Neuron (in vitro differentiated cells): Measurements from ENCODE around the gene MUC15.
"Not testable (repeated sequence)": the region's sequence is repeated elsewhere in the genome, so short reads cannot be mapped to it uniquely, and the experiment has no call there.

Source experiments
- H2AFZ ChIP-seq: one replicate; pipeline ENCODE4 v1.6.1; 2013; ENCODE audit warnings: low read depth, mild to moderate bottlenecking, inconsistent platforms, low read length, moderate library complexity
- H3K27me3 ChIP-seq: one replicate; pipeline ENCODE4 v1.6.1; 2013; ENCODE audit warnings: low read length; ENCODE audit not compliant: insufficient read depth
- H3K36me3 ChIP-seq: one replicate; pipeline ENCODE4 v1.6.1; 2013; ENCODE audit warnings: low read length; ENCODE audit not compliant: insufficient read depth
- H3K4me1 ChIP-seq: one replicate; pipeline ENCODE4 v1.6.1; 2013; ENCODE audit warnings: low read length; ENCODE audit not compliant: insufficient read depth
- H3K4me3 ChIP-seq: 2 replicates; pipeline ENCODE4 v1.5.1; 2013; ENCODE audit warnings: mild to moderate bottlenecking, low read length, moderate library complexity
- H3K9me3 ChIP-seq: one replicate; pipeline ENCODE4 v1.6.1; 2013; ENCODE audit warnings: low read length

Gene MUC15

GRCh38 chr11:26571861-26572654 lies at the start of gene MUC15:
Gene MUC15, minus strand, starts transcription at chr11:26572263. Its CDS starts 5,169 bp downstream, at chr11:26567094.
- Histone ChIP-seq H3K4me3 (no peak within 1 kb of the TSS), H3K36me3 (no peaks in the 10 kb centered on the region), H3K27me3 (no peaks in the 10 kb centered on the region), H3K4me1 (no peaks in the 10 kb centered on the region), H3K9me3 (no peaks in the 10 kb centered on the region), H2AFZ (no peak within 1 kb of the TSS)

- H3K4me1 ChIP-seq, result no peaks in the 10 kb centered on the region
- no peaks in the 10 kb centered on the region for H3K36me3 ChIP-seq
- H3K9me3 ChIP-seq, result no peaks in the 10 kb centered on the region
- no peak overlapping the region for H3K4me3 ChIP-seq
- H2AFZ ChIP-seq, result no peak overlapping the region
- H3K27me3 ChIP-seq, result no peaks in the 10 kb centered on the region
Measured at GRCh38 chr11:26621132-26621531, 49.1 kb upstream of the MUC15 start.

- Histone ChIP-seq H3K36me3 (no peaks in the 10 kb centered on the region), H3K27me3 (no peaks in the 10 kb centered on the region), H3K9me3 (no peaks in the 10 kb centered on the region), H2AFZ (no peak overlapping the region), H3K4me3 (no peak overlapping the region), H3K4me1 (no peaks in the 10 kb centered on the region)
Measured at GRCh38 chr11:26620282-26621045, 48.4 kb upstream of the MUC15 start.

- peaks cover 2% of the 10 kb centered on the region for H3K9me3 ChIP-seq
- H3K4me3 ChIP-seq, result no peak overlapping the region
- H3K4me1 ChIP-seq, result no peaks in the 10 kb centered on the region
- H3K36me3 ChIP-seq, result no peaks in the 10 kb centered on the region
- H2AFZ ChIP-seq, result peak overlapping the region; percentile 43
- H3K27me3 ChIP-seq, result no peaks in the 10 kb centered on the region
Measured at GRCh38 chr11:26618441-26618840, 46.4 kb upstream of the MUC15 start.

- Histone ChIP-seq H3K36me3 (no peaks in the 10 kb centered on the region), H3K27me3 (no peaks in the 10 kb centered on the region), H3K4me1 (no peaks in the 10 kb centered on the region), H3K4me3 (no peak overlapping the region), H2AFZ (no peak overlapping the region), H3K9me3 (peaks cover 2% of the 10 kb centered on the region)
Measured at GRCh38 chr11:26613759-26614158, 41.7 kb upstream of the MUC15 start.

- no peaks in the 10 kb centered on the region for H3K27me3 ChIP-seq
- no peaks in the 10 kb centered on the region for H3K36me3 ChIP-seq
- no peaks in the 10 kb centered on the region for H3K4me1 ChIP-seq
- no peaks in the 10 kb centered on the region for H3K9me3 ChIP-seq
- H3K4me3 ChIP-seq, result no peak overlapping the region
- H2AFZ ChIP-seq, result no peak overlapping the region
Measured at GRCh38 chr11:26608507-26609146, 36.6 kb upstream of the MUC15 start.

- no peaks in the 10 kb centered on the region for H3K4me1 ChIP-seq
- H3K9me3 ChIP-seq, result no peaks in the 10 kb centered on the region
Measured at GRCh38 chr11:26607725-26608506, 35.9 kb upstream of the MUC15 start.

GRCh38 chr11:26599876-26600434 lies 27.9 kb upstream of the MUC15 start:
- no peaks in the 10 kb centered on the region for H3K9me3 ChIP-seq
- no peaks in the 10 kb centered on the region for H3K36me3 ChIP-seq
- H3K27me3 ChIP-seq, result no peaks in the 10 kb centered on the region
- H2AFZ ChIP-seq, result no peak overlapping the region
- peaks cover 10% of the 10 kb centered on the region for H3K4me1 ChIP-seq
- H3K4me3 ChIP-seq, result no peak overlapping the region

More at GRCh38 chr11:26607725-26608506, 35.9 kb upstream of the MUC15 start:
- H3K4me3 ChIP-seq, result no peak overlapping the region
- H2AFZ ChIP-seq, result no peak overlapping the region
- no peaks in the 10 kb centered on the region for H3K27me3 ChIP-seq
- no peaks in the 10 kb centered on the region for H3K36me3 ChIP-seq

GRCh38 chr11:26599425-26599824 lies 27.4 kb upstream of the MUC15 start:
- Histone ChIP-seq H3K36me3 (no peaks in the 10 kb centered on the region), H3K4me3 (no peak overlapping the region), H2AFZ (no peak overlapping the region), H3K4me1 (peaks cover 10% of the 10 kb centered on the region), H3K9me3 (no peaks in the 10 kb centered on the region), H3K27me3 (no peaks in the 10 kb centered on the region)

- H3K27me3 ChIP-seq, result no peaks in the 10 kb centered on the region
- no peaks in the 10 kb centered on the region for H3K9me3 ChIP-seq
- peaks cover 10% of the 10 kb centered on the region for H3K4me1 ChIP-seq
- no peak overlapping the region for H3K4me3 ChIP-seq
- H3K36me3 ChIP-seq, result no peaks in the 10 kb centered on the region
- no peak overlapping the region for H2AFZ ChIP-seq
Measured at GRCh38 chr11:26597899-26598298, 25.8 kb upstream of the MUC15 start.

GRCh38 chr11:26597049-26597689 lies 25.1 kb upstream of the MUC15 start:
- not testable (repeated sequence) for H3K9me3 ChIP-seq, H2AFZ ChIP-seq, H3K4me3 ChIP-seq, H3K27me3 ChIP-seq, H3K36me3 ChIP-seq
- peaks cover 10% of the 10 kb centered on the region for H3K4me1 ChIP-seq

- not testable (repeated sequence) for H3K27me3 ChIP-seq, H2AFZ ChIP-seq, H3K9me3 ChIP-seq, H3K36me3 ChIP-seq, H3K4me3 ChIP-seq
- peaks cover 10% of the 10 kb centered on the region for H3K4me1 ChIP-seq
Measured at GRCh38 chr11:26595207-26595865, 23.3 kb upstream of the MUC15 start.
